HG03520 (cell line): ENCODE measurements around the gene KIAA0586.
"Not testable (repeated sequence)": the region's sequence is repeated elsewhere in the genome, so short reads cannot be mapped to it uniquely, and the experiment has no call there.

Experiments used
- ATAC-seq: cut with Tn5 transposase; IDR thresholded peaks from one replicate; pipeline ENCODE4 v1.9.1; 2021; ENCODE audit warnings: mild to moderate bottlenecking, moderate library complexity; ENCODE audit not compliant: unreplicated experiment

The KIAA0586 gene

GRCh38 chr14:58588321-58588720 lies 160.8 kb downstream of the KIAA0586 start:
- not testable (repeated sequence) for ATAC-seq

DNA sequence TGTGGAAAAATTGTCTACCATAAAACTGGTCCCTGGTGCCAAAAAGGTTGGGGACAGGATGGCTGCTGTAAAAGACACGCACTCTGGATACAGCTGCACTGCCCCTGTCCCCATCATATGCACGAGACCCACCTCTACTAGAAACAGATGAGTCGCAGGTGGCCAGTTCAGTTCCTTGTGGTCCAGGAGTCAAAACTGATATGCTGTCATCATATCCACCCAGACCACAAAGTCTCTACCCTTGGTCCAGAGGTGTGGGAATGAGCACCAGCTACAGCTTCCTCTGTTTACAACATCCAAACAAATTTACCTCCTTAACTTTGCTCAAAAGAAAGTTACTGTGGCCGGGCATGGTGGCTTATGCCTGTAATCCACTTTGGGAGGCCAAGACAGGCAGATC lies 166.5 kb downstream of the KIAA0586 start:
- ATAC-seq: no peak

DNA sequence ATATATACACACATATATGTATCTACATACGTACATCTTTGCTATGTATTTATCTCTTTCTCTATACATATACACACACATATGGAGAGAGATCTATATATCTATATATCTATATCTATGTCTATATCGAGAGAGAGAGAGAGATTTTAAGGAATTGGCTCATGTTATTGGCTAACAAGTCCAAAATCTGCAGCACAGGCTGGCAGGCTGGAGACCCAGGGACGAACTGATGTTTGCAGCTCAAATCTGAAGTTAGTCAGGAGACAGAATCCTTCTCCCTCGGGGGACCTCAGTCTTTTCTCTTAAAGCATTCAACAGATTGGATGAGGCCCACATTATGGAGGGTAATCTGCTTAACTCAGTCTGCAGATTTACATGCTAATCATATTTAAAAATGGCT lies 169.5 kb downstream of the KIAA0586 start:
- no peak for ATAC-seq

- ATAC-seq: no peak
These were observed 170.7 kb downstream of the KIAA0586 start for GRCh38 chr14:58598028-58598803.

GRCh38 chr14:58598804-58599525 lies 171.4 kb downstream of the KIAA0586 start:
- no peak for ATAC-seq

- no peak for ATAC-seq
These were observed 172.2 kb downstream of the KIAA0586 start for GRCh38 chr14:58599707-58600106.
